Mesenchymal stem cell (in vitro differentiated cells and primary cell): Measurements from ENCODE around the gene CHD9NB.

Experiments
- DNase-seq: peaks from one replicate; pipeline ENCODE4 v3.0.0-alpha.2; 2013
- H2AFZ ChIP-seq: one replicate; pipeline ENCODE4 v1.6.1; 2013; ENCODE audit warnings: low read depth, mild to moderate bottlenecking, control low read depth, inconsistent platforms, low read length, moderate library complexity
- H2AK5ac ChIP-seq: 2 replicates; pipeline ENCODE4 v1.6.1; 2013; ENCODE audit warnings: low read length, moderate library complexity, mild to moderate bottlenecking, inconsistent platforms; ENCODE audit not compliant: severe bottlenecking
- H2BK120ac ChIP-seq: one replicate; pipeline ENCODE4 v1.6.1; 2013; ENCODE audit warnings: low read depth, mild to moderate bottlenecking, inconsistent platforms, low read length, moderate library complexity
- H2BK12ac ChIP-seq, 2 experiments: one replicate each; pipeline ENCODE4 v1.6.1; 2013; ENCODE audit warnings: inconsistent platforms in 2 of 2, low read length in 2 of 2, mild to moderate bottlenecking in 2 of 2, moderate library complexity in 2 of 2, control low read depth in 1 of 2
- H2BK15ac ChIP-seq: one replicate; pipeline ENCODE4 v1.6.1; 2013; ENCODE audit warnings: mild to moderate bottlenecking, low read depth, inconsistent platforms; ENCODE audit not compliant: poor library complexity, severe bottlenecking
- H2BK5ac ChIP-seq: 2 replicates; pipeline ENCODE4 v1.6.1; 2013; ENCODE audit warnings: low read depth, mild to moderate bottlenecking, low read length, control low read depth, inconsistent platforms; ENCODE audit not compliant: poor library complexity, severe bottlenecking
- H3K14ac ChIP-seq, 2 experiments: one replicate each; pipeline ENCODE4 v1.6.1; 2013; ENCODE audit warnings: inconsistent platforms in 2 of 2, low read length in 2 of 2, control low read depth in 1 of 2, mild to moderate bottlenecking in 1 of 2, moderate library complexity in 1 of 2
- H3K18ac ChIP-seq, 2 experiments: one replicate each; pipeline ENCODE4 v1.6.1; 2013; ENCODE audit warnings: inconsistent platforms in 2 of 2, low read length in 2 of 2, control low read depth in 1 of 2, low read depth in 1 of 2, mild to moderate bottlenecking in 1 of 2
- H3K23ac ChIP-seq, 2 experiments: one replicate each; pipeline ENCODE4 v1.6.1; 2013; ENCODE audit warnings: inconsistent platforms in 2 of 2, low read length in 2 of 2, mild to moderate bottlenecking in 2 of 2, moderate library complexity in 2 of 2, control low read depth in 1 of 2
- H3K27ac ChIP-seq: 2 replicates; pipeline ENCODE4 v1.5.1; 2013; ENCODE audit warnings: mild to moderate bottlenecking, moderate library complexity, low read length, control low read depth, inconsistent platforms; ENCODE audit not compliant: poor library complexity, severe bottlenecking
- H3K27me3 ChIP-seq, 2 experiments: 2 replicates each; pipeline versions ENCODE4 v1.6.1 to v1.7.0; 2013; ENCODE audit warnings: low read length in 2 of 2, mild to moderate bottlenecking in 2 of 2, moderate library complexity in 2 of 2, control low read depth in 1 of 2, inconsistent platforms in 1 of 2; ENCODE audit not compliant: control insufficient read depth in 1 of 2, insufficient read depth in 1 of 2
- H3K36me3 ChIP-seq, 2 experiments: 2 replicates each; pipeline versions ENCODE4 v1.6.1 to v1.7.0; 2013; ENCODE audit warnings: low read length in 2 of 2, control low read depth in 1 of 2, inconsistent platforms in 1 of 2, low read depth in 1 of 2, mild to moderate bottlenecking in 1 of 2; ENCODE audit not compliant: insufficient read depth in 2 of 2, control insufficient read depth in 1 of 2
- H3K4ac ChIP-seq, 2 experiments: one replicate each; pipeline ENCODE4 v1.6.1; 2013; ENCODE audit warnings: inconsistent platforms in 2 of 2, low read length in 2 of 2, mild to moderate bottlenecking in 2 of 2, moderate library complexity in 2 of 2, control low read depth in 1 of 2, low read depth in 1 of 2
- H3K4me1 ChIP-seq: 2 replicates; pipeline ENCODE4 v1.6.1; 2013; ENCODE audit warnings: low read depth, low read length, control low read depth; ENCODE audit not compliant: control insufficient read depth, insufficient read depth
- H3K4me2 ChIP-seq: 2 replicates; pipeline ENCODE4 v1.6.1; 2013; ENCODE audit warnings: low read length, mild to moderate bottlenecking, inconsistent platforms; ENCODE audit not compliant: poor library complexity, severe bottlenecking
- H3K4me3 ChIP-seq, 2 experiments: 2 replicates each; pipeline versions ENCODE4 v1.5.1 to v1.7.0; 2013; ENCODE audit warnings: low read length in 2 of 2, mild to moderate bottlenecking in 2 of 2, control low read depth in 1 of 2, low read depth in 1 of 2; ENCODE audit not compliant: insufficient read depth in 1 of 2
- H3K79me1 ChIP-seq: replicated peaks from 2 replicates; pipeline ENCODE4 v1.6.1; 2013; ENCODE audit warnings: mild to moderate bottlenecking, control low read depth, low read length, inconsistent platforms; ENCODE audit not compliant: poor library complexity, severe bottlenecking
- H3K9ac ChIP-seq: 2 replicates; pipeline ENCODE4 v1.7.0; 2013; ENCODE audit warnings: mild to moderate bottlenecking, low read length, moderate library complexity
- H3K9me3 ChIP-seq: 2 replicates; pipeline ENCODE4 v1.7.0; 2013; ENCODE audit warnings: mild to moderate bottlenecking, low read length; ENCODE audit not compliant: control insufficient read depth
- H4K8ac ChIP-seq: one replicate; pipeline ENCODE4 v1.6.1; 2013; ENCODE audit warnings: inconsistent platforms, mild to moderate bottlenecking, low read length, moderate library complexity
- H4K91ac ChIP-seq: one replicate; pipeline ENCODE4 v1.6.1; 2013; ENCODE audit warnings: mild to moderate bottlenecking, low read length, inconsistent platforms
- WGBS: methylation state at CpG from one replicate; pipeline ENCODE4 v1.1.7; 2013; ENCODE audit warnings: mixed read lengths; 5-methylcytosine and 5-hydroxymethylcytosine counted together

CHD9NB gene

GRCh38 chr16:53099318-53100130 is 46.8 kb upstream of the CHD9NB start:
- H3K27ac ChIP-seq: peak overlapping the region; percentile 98
- 6% methylated on average over 20 of the region's 26 CpGs for WGBS

GRCh38 chr16:53098526-53099317 is 46.0 kb upstream of the CHD9NB start:
- Histone ChIP-seq H3K4me1 (peaks cover 17% of the 10 kb centered on the region), H3K4ac (peak overlapping the region; percentile 46 to 77), H3K27ac (peak overlapping the region; percentile 98), H2BK5ac (peak overlapping the region; percentile 85), H3K14ac (no peak overlapping the region), H3K36me3 (no peaks in the 10 kb centered on the region), H3K9ac (peak overlapping the region; percentile 85), H2BK12ac (peak overlapping the region; percentile 7 to 11), H3K4me2 (peak overlapping the region; percentile 45), H2BK120ac (peak overlapping the region; percentile 54), H3K23ac (no peak overlapping the region), H2AK5ac (peak overlapping the region; percentile 41), H3K4me3 (peak overlapping the region in 1 of 2 experiments; percentile 75), H2AFZ (no peak overlapping the region), H4K91ac (peak overlapping the region; percentile 20), H3K27me3 (no peaks in the 10 kb centered on the region), H3K18ac (peak overlapping the region; percentile 41 to 85), H4K8ac (peak overlapping the region; percentile 27), H3K79me1 (peaks cover 17% of the 10 kb centered on the region), H3K9me3 (no peaks in the 10 kb centered on the region), H2BK15ac (no peak overlapping the region)
- DNase-seq: peak; percentile 96
- 19% methylated on average over 16 of the region's 16 CpGs for WGBS

More at GRCh38 chr16:53099318-53100130, 46.8 kb upstream of the CHD9NB start:
- H3K4me2 ChIP-seq: peak overlapping the region; percentile 51
- no peaks in the 10 kb centered on the region for H3K9me3 ChIP-seq
- peak overlapping the region; percentile 11 to 78 for H2BK12ac ChIP-seq
- peak overlapping the region; percentile 77 for H4K91ac ChIP-seq
- peak overlapping the region; percentile 77 to 85 for H3K18ac ChIP-seq
- peak overlapping the region; percentile 46 to 77 for H3K4ac ChIP-seq
- H2BK5ac ChIP-seq: peak overlapping the region; percentile 85
- H2BK120ac ChIP-seq: peak overlapping the region; percentile 91
- H3K4me3 ChIP-seq: peak overlapping the region in 1 of 2 experiments; percentile 75
- peak overlapping the region; percentile 85 for H3K9ac ChIP-seq
- peak overlapping the region; percentile 84 for H2BK15ac ChIP-seq
- no peak overlapping the region for H2AFZ ChIP-seq
- no peaks in the 10 kb centered on the region for H3K36me3 ChIP-seq
- no peak overlapping the region for H3K14ac ChIP-seq
- peak; percentile 94 for DNase-seq
- no peak overlapping the region for H3K23ac ChIP-seq
- H2AK5ac ChIP-seq: peak overlapping the region; percentile 41
- no peaks in the 10 kb centered on the region for H3K27me3 ChIP-seq
- peaks cover 11% of the 10 kb centered on the region for H3K4me1 ChIP-seq
- peaks cover 17% of the 10 kb centered on the region for H3K79me1 ChIP-seq
- peak overlapping the region; percentile 66 for H4K8ac ChIP-seq

DNA sequence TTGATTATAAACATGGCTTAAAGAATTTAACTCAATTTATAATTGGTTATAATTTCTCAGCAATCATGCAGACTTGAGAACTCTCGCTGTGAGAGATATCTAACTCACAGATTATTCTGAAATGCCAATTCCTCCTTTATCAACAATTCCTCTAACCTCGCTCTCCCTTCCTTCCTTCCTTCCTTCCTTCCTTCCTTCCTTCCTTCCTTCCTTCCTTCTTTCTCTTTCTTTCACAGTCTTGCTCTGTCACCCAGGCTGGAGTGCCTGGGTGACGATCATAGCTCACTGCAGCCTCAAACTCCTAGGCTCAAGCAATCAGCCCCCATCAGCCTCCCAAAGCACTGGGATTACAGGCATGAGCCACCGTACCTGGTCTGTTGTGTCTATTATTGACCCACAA is 44.5 kb upstream of the CHD9NB start:
- Histone ChIP-seq H2AFZ (no peak overlapping the region), H3K4me1 (peaks cover 17% of the 10 kb centered on the region), H3K9me3 (no peaks in the 10 kb centered on the region), H3K4ac (no peak overlapping the region), H3K14ac (no peak overlapping the region), H2AK5ac (no peak overlapping the region), H2BK15ac (no peak overlapping the region), H3K79me1 (peaks cover 16% of the 10 kb centered on the region), H3K4me2 (no peak overlapping the region), H3K18ac (no peak overlapping the region), H2BK12ac (peak overlapping the region in 1 of 2 experiments; percentile 64), H3K36me3 (no peaks in the 10 kb centered on the region), H3K4me3 (no peak overlapping the region), H2BK120ac (no peak overlapping the region), H3K27me3 (no peaks in the 10 kb centered on the region), H4K91ac (no peak overlapping the region), H3K23ac (no peak overlapping the region), H3K27ac (no peak overlapping the region), H3K9ac (no peak overlapping the region), H2BK5ac (no peak overlapping the region), H4K8ac (no peak overlapping the region)
- WGBS: 98% methylated on average over 4 of the region's 4 CpGs
- no peak for DNase-seq
